ENCODE data around the gene MGMT. TPM values are rescaled to one million over a fixed set of nuclear protein-coding genes. Genes with fewer than 3 reads are reported as not detected.

The MGMT gene
- total RNA-seq, 2 donors from 2014 or later, result 28.6 to 33.7 TPM

- Mint-ChIP-seq H3K36me3 (ENCODE audit: low read depth) (peaks cover 6% of the 10 kb centered on the region), H3K27ac (no peak overlapping the region), H3K9me3 (peaks cover 9% of the 10 kb centered on the region), H3K4me1 (peaks cover 4% of the 10 kb centered on the region), H3K27me3 (ENCODE audit: insufficient read depth) (no peaks in the 10 kb centered on the region), H3K4me3 (no peak overlapping the region)
- DNase-seq, result no peak
- H3K9me3 ChIP-seq (ENCODE audit: control insufficient read depth, low read length), result no peaks in the 10 kb centered on the region
- no peaks in the 10 kb centered on the region for H3K4me1 ChIP-seq (ENCODE audit: control insufficient read depth, insufficient read depth, low read length)
- TF ChIP-seq CTCF (conservative IDR thresholded peaks at IDR 0.05), result no peak
- no peaks in the 10 kb centered on the region for H3K36me3 ChIP-seq (ENCODE audit: control insufficient read depth, insufficient read depth, low read length)
- no peak overlapping the region for H3K27ac ChIP-seq (ENCODE audit: low read depth, low read length)
- H3K27me3 ChIP-seq (ENCODE audit: control insufficient read depth, insufficient read depth, low read length, poor library complexity, severe bottlenecking), result no peaks in the 10 kb centered on the region
- no peak overlapping the region for H3K9ac ChIP-seq (ENCODE audit: extremely low read depth, low read length, poor library complexity, severe bottlenecking)
- no peak overlapping the region for H3K4me3 ChIP-seq (ENCODE audit: low read length)
- WGBS, 2 experiments (ENCODE audit: insufficient coverage in 1 of 2, insufficient read length in 1 of 2), result 93 to 100% methylated on average over 7 to 12 of the region's 12 CpGs
Observed at GRCh38 chr10:129509155-129509554, 42.1 kb downstream of the MGMT start.

- DNase-seq, result no peak
- Mint-ChIP-seq H3K27ac (no peak overlapping the region), H3K36me3 (ENCODE audit: low read depth) (peaks cover 6% of the 10 kb centered on the region), H3K27me3 (ENCODE audit: insufficient read depth) (no peaks in the 10 kb centered on the region), H3K9me3 (peaks cover 9% of the 10 kb centered on the region), H3K4me3 (no peak overlapping the region), H3K4me1 (peaks cover 4% of the 10 kb centered on the region)
- Histone ChIP-seq H3K9ac (ENCODE audit: extremely low read depth, low read length, poor library complexity, severe bottlenecking) (no peak overlapping the region), H3K4me3 (ENCODE audit: low read length) (no peak overlapping the region), H3K4me1 (ENCODE audit: control insufficient read depth, insufficient read depth, low read length) (no peaks in the 10 kb centered on the region), H3K9me3 (ENCODE audit: control insufficient read depth, low read length) (no peaks in the 10 kb centered on the region), H3K36me3 (ENCODE audit: control insufficient read depth, insufficient read depth, low read length) (no peaks in the 10 kb centered on the region), H3K27me3 (ENCODE audit: control insufficient read depth, insufficient read depth, low read length, poor library complexity, severe bottlenecking) (no peaks in the 10 kb centered on the region), H3K27ac (ENCODE audit: low read depth, low read length) (no peak overlapping the region)
- 70 to 96% methylated on average over 3 to 8 of the region's 8 CpGs for WGBS, 2 experiments (ENCODE audit: insufficient coverage in 1 of 2, insufficient read length in 1 of 2)
- no peak for TF ChIP-seq CTCF (conservative IDR thresholded peaks at IDR 0.05)
Observed at GRCh38 chr10:129509835-129510234, 42.8 kb downstream of the MGMT start.

GRCh38 chr10:129511086-129511485 is 44.0 kb downstream of the MGMT start:
- Histone ChIP-seq H3K36me3 (ENCODE audit: control insufficient read depth, insufficient read depth, low read length) (no peaks in the 10 kb centered on the region), H3K9ac (ENCODE audit: extremely low read depth, low read length, poor library complexity, severe bottlenecking) (no peak overlapping the region), H3K9me3 (ENCODE audit: control insufficient read depth, low read length) (no peaks in the 10 kb centered on the region), H3K27ac (ENCODE audit: low read depth, low read length) (no peak overlapping the region), H3K4me1 (ENCODE audit: control insufficient read depth, insufficient read depth, low read length) (no peaks in the 10 kb centered on the region), H3K4me3 (ENCODE audit: low read length) (no peak overlapping the region), H3K27me3 (ENCODE audit: control insufficient read depth, insufficient read depth, low read length, poor library complexity, severe bottlenecking) (no peaks in the 10 kb centered on the region)
- no peak overlapping the region for H3K27ac Mint-ChIP-seq
- peaks cover 9% of the 10 kb centered on the region for H3K9me3 Mint-ChIP-seq
- no peak for TF ChIP-seq CTCF (conservative IDR thresholded peaks at IDR 0.05)
- H3K27me3 Mint-ChIP-seq (ENCODE audit: insufficient read depth), result no peaks in the 10 kb centered on the region
- H3K4me3 Mint-ChIP-seq, result no peak overlapping the region
- H3K36me3 Mint-ChIP-seq (ENCODE audit: low read depth), result peaks cover 6% of the 10 kb centered on the region
- DNase-seq, result no peak
- WGBS, 2 experiments (ENCODE audit: insufficient coverage in 1 of 2, insufficient read length in 1 of 2), result 92 to 96% methylated on average over 13 of the region's 13 CpGs
- H3K4me1 Mint-ChIP-seq, result peaks cover 4% of the 10 kb centered on the region

Data from endodermal cell (in vitro differentiated cells).